ENCODE results near the gene PTH.

Gene PTH

DNA sequence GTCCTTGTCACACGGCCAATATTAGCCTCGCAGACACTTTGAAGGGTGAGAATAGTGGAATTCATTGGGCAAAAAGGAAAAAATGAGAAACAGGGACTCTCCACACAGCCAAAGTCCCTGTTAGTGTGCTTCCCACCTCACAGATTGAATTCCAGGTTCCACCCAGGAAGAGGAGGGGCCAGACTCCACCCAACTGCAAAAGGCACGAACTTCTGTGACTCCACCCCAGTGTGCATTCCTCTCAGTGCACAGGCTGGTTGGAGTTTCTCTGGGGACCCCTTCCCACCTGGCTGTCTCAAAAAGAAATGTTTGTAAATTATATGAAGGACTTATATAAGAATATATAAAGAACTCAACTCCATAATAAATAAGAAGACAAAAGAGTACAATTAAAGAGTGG is 20.7 kb downstream of the PTH start:
- Mint-ChIP-seq H3K27me3 (ENCODE audit: low read depth, poor library complexity) (peaks cover 15% of the 10 kb centered on the region), H3K27ac (no peak overlapping the region), H3K9me3 (peaks cover 17% of the 10 kb centered on the region), H3K4me1 (no peaks in the 10 kb centered on the region), H3K4me3 (no peak overlapping the region), H3K36me3 (ENCODE audit: low read depth) (no peaks in the 10 kb centered on the region)
- no peak for DNase-seq
- TF ChIP-seq, protein P1, sequence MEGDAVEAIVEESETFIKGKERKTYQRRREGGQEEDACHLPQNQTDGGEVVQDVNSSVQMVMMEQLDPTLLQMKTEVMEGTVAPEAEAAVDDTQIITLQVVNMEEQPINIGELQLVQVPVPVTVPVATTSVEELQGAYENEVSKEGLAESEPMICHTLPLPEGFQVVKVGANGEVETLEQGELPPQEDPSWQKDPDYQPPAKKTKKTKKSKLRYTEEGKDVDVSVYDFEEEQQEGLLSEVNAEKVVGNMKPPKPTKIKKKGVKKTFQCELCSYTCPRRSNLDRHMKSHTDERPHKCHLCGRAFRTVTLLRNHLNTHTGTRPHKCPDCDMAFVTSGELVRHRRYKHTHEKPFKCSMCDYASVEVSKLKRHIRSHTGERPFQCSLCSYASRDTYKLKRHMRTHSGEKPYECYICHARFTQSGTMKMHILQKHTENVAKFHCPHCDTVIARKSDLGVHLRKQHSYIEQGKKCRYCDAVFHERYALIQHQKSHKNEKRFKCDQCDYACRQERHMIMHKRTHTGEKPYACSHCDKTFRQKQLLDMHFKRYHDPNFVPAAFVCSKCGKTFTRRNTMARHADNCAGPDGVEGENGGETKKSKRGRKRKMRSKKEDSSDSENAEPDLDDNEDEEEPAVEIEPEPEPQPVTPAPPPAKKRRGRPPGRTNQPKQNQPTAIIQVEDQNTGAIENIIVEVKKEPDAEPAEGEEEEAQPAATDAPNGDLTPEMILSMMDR (IDR thresholded peaks at IDR 0.05): no peak

DNA sequence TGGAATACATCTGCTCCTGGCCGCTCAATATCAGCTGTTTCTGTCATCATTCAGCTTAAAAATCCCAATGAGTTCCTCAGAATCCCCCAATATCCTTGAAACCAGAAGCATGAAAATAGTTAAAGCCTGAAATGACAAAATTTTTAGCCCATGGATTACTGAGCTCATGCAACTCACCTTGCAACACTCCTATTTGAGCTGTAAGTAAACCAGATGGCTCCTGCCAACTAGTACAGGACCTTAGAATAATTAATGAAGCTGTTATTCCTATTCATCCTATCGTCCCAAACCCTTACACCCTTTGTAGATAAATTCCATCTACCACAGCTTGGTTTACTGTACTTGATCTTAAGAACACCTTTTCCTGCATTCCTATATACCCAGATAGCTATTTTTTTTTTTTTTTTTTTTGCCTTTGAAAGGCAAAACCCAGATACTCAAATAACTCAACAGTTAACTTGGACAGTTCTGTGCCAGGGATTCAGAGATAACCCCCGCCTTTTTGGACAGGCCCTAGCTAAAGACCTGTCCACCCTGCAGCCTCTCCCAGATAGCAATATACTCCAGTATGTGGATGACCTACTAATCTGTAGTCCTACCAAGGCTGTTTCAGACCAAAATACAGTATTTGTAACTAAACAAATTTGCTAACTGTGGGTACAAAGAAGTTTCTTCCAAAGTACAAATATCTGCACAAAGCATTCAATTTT is 22.6 kb downstream of the PTH start:
- DNase-seq: no peak
- no peaks in the 10 kb centered on the region for H3K36me3 Mint-ChIP-seq (ENCODE audit: low read depth)
- peaks cover 9% of the 10 kb centered on the region for H3K27me3 Mint-ChIP-seq (ENCODE audit: low read depth, poor library complexity)
- H3K27ac Mint-ChIP-seq: no peak overlapping the region
- no peak overlapping the region for H3K4me3 Mint-ChIP-seq
- no peaks in the 10 kb centered on the region for H3K4me1 Mint-ChIP-seq
- TF ChIP-seq, protein P1 (IDR thresholded peaks at IDR 0.05): no peak
- no peaks in the 10 kb centered on the region for H3K9me3 Mint-ChIP-seq

DNA sequence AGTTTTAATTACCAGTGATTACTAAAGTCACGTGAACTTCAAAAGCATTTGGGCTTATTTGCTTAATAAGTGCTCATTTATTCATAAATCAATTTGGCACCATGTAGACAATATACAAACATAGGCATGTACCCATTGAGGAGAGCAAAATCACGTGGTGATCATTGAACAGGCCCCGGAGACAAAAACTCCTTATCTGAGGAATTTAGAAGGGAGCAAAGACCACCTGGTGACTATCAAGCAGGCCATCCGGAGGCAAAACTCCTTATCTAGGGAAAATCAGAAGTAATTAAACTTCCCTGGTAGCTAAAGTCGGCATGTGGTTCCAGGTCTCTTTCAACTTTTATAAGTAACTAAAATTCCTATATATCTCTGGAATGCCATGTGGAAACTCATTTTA is 27.0 kb downstream of the PTH start:
- no peaks in the 10 kb centered on the region for H3K36me3 Mint-ChIP-seq (ENCODE audit: low read depth)
- TF ChIP-seq, protein P1 (IDR thresholded peaks at IDR 0.05): no peak
- H3K4me1 Mint-ChIP-seq: peaks cover 4% of the 10 kb centered on the region
- H3K27me3 Mint-ChIP-seq (ENCODE audit: low read depth, poor library complexity): peaks cover 3% of the 10 kb centered on the region
- peaks cover 4% of the 10 kb centered on the region for H3K9me3 Mint-ChIP-seq
- H3K4me3 Mint-ChIP-seq: no peak overlapping the region
- DNase-seq: no peak
- H3K27ac Mint-ChIP-seq: no peak overlapping the region

DNA sequence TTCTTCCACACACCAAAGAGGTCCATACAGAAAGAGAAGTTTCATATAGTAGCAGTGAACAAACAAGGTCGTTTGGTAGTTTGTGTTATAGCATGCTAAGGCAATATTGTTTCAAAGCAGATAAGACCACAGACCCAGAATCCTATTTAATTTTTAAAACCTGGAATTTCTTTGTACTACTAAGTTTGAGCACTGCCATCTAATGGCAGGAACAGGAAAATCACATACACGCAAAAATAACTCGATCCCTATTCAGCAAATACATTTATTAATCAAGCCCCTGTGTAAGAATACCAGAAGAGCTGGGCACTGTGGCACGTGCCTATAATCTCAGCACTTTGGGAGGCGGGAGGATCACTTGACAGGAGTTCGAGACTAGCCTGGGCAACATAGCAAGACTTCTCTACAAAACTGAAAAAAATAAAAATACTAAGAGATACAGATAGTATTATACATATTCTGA is 29.9 kb downstream of the PTH start:
- peaks cover 3% of the 10 kb centered on the region for H3K27me3 Mint-ChIP-seq (ENCODE audit: low read depth, poor library complexity)
- H3K27ac Mint-ChIP-seq: no peak overlapping the region
- peaks cover 24% of the 10 kb centered on the region for H3K4me1 Mint-ChIP-seq
- H3K4me3 Mint-ChIP-seq: no peak overlapping the region
- peaks cover 4% of the 10 kb centered on the region for H3K9me3 Mint-ChIP-seq
- no peak for DNase-seq
- no peaks in the 10 kb centered on the region for H3K36me3 Mint-ChIP-seq (ENCODE audit: low read depth)
- TF ChIP-seq, protein P1 (IDR thresholded peaks at IDR 0.05): peak; percentile 52

DNA sequence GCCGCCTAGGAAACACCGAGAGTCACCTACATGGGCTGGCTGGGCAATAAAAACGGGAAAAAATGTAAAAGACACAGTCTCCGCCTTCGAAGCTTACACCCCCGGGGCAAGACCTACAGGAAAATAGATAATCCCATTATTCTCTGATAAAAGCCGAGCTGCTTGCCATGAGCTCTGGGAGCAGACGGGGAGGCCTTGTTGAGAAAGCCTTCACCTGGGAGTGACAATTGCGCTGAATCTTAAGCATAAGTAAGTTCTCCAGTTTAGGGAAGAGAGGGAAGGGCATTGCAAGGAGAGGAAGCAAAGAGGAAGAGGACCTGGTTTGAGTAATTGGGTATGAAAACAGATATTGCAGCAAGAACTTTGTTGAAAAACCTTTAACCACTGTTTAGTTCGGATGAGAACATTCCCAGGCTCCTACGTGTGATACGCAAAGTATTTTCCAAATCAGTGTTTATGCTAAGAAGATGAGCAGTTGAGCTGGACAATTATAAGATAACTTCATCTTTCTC is 32.0 kb downstream of the PTH start:
- Mint-ChIP-seq H3K9me3 (peaks cover 4% of the 10 kb centered on the region), H3K36me3 (ENCODE audit: low read depth) (peaks cover 14% of the 10 kb centered on the region), H3K27ac (peak overlapping the region; percentile 9), H3K4me3 (peak overlapping the region; percentile 100), H3K4me1 (peaks cover 24% of the 10 kb centered on the region), H3K27me3 (ENCODE audit: low read depth, poor library complexity) (peaks cover 3% of the 10 kb centered on the region)
- TF ChIP-seq, protein P1 (IDR thresholded peaks at IDR 0.05): no peak
- no peak for DNase-seq

Data from nephron progenitor cell (in vitro differentiated cells).